Measurements from ENCODE around the gene PDE4D.
A peak's percentile ranks its signal among the peaks of the same experiment; 100 is the strongest.

Gene PDE4D

DNA sequence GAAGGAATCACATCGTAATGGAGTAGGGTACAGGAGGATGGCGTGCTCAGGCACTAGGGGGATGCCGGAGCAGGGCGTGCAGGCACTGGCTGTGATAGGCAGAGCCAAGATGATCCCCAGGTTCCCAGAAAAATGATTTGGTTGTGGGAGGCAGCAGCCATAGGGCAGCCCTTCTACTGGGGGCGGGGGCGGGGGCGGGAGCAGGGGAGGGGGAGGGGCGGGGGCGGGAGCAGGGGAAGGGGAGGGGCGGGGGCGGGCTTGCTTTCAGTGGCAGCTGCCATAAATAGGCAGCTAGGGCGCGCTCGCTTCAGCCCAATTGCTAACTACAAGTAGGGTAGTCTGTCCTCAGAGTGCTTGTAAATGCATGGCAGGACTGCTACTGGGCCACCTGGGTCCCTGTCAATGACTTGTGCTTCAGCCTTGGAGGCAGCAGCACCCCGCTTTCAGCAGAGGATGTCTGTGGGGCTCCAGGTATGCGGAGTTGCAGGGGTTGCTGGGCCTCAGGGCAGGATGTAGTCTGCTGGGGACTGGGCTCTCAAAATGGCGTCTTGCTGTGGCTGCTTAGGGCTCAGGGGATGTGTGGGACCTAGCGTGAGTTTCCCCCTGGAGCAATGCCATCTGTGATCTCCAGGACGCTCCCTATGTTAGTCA, 956.4 kb downstream of the PDE4D start:
- no peak for DNase-seq

DNA sequence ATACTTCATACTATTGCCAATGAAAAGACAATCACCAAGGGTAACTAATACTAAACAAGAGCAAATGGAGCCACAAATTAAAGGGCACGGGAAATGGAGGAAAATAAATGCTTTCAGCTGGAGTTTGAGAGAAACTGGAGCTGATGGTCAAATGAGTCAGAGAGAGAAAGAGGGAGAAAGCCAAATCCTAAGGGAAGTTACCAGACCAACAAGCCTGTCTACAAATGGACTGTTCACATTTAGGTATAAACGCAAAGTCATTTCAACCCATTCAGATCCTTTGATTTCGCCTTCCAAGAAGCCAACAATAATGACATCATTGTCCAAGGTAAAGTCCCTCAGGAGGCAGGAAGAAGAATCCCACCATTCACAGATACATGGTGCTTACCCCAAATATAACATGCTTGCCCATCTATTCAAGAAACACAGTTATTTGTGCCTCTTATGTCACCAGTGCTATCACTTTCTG, 958.9 kb downstream of the PDE4D start:
- DNase-seq: no peak

DNA sequence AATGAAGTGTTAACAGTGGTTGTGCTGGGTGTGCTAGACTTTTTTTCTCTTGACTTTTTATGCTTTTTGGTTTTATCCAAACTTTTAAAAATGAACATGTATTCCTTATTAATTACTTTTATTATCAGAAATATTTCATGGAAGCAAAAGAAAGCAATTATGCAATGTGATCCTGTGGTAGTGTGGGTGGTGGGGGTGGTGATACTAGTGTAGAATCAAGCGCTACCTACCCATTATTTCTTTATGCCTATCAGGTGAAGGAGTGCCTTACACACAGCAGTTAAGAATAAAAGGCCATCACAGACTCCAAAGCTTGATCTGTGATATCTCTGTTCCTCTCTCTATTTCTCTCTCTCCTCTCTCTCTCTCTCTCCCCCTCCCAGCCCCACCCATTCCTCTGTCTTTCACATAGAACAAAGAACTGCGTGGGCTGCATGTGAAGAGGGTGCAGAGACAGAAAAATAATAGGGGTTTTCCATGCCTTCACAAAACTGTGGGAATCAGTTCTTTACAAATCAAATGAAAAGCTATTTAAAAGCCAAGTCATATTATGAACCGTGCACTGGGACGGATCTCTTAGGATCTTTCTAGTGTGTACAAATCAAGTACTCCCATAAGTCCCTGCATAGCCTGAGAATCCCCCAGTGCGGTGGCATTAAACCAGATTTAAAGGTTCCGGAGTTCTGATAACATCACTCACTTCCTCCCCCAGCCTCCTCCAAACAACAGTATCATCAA, 959.5 kb downstream of the PDE4D start:
- peak; percentile 8 for DNase-seq

DNA sequence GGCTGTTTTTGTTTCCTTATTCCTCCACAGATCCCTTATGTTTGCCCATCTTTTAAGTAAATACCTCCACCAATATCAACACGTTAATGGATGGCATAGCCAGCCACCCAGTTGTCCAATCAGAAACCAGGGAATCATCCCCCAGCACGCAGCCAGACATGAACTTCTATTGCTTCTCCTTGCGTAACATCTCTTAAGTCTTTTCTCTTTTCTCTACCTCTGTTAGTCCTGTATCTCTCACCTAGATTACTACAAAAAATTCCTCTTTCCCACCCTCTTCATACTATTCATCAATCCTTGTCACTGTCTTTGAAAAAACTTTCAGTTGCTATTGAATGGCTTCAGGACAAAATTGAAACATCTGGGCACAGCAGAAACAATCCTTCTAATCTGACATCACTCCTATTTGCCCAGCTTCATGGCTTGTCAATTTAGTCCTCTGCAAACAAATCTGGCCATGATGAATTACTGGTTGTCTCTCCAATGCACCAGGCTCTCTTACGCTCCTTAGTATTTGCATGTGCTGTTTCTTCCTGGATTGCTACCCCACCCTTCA, 961.4 kb downstream of the PDE4D start:
- no peak for DNase-seq

DNA sequence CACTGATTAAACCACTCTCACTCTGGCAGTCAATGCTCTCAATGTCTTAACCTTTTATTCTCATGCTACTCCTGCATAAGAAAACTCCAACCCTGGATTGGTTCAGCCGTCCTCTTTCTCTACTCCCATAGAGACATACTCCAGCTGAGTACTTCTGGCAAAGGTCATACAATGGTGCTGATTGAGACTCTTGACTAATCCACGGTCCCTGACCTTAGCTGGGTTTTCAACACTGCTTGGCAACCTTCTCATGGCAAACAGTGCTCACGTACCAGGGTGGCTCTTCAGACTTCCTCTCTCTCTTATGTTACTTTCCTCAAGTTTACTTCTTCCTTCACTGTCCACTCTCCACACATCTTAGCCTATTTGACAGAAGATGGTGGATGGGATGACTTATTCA, 963.0 kb downstream of the PDE4D start:
- no peak for DNase-seq

DNA sequence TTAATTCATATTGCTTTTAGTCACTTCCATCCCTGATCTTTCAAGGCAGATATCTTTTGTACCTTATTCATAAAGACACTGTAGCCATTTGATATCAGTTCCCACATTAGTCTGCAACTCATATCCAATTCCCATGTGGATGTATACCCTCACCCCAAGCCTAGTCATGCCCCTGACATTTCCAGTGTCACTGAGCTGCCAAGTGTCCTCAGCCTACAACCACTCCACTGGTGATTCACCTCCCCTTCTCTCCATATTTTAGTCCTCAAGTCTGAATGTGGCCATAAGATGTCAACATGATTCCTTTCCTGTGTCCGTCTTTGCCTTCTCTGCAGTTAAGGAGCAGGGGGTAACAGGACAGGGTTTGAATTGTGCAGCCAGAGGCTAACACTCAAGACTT, 963.8 kb downstream of the PDE4D start:
- DNase-seq: no peak

DNA sequence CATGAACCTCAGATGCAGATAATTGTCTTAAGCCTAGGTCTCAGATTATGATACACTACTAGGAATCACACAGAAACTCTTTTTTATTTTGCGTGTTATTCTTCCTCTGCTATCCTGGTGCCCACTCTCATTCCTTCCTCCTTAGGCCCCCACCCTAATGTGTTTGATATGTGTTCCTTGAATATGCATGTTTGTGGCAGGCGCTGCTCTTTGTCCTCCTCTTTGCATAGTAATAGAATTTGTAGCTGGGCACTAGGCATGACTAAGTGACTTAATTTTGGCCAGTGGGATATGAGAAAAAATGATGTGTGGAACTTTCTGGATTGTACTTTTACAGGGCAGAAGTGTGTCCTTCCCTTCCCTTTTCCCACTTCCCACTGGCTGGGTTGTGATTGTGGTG, 965.6 kb downstream of the PDE4D start:
- no peak for DNase-seq

DNA sequence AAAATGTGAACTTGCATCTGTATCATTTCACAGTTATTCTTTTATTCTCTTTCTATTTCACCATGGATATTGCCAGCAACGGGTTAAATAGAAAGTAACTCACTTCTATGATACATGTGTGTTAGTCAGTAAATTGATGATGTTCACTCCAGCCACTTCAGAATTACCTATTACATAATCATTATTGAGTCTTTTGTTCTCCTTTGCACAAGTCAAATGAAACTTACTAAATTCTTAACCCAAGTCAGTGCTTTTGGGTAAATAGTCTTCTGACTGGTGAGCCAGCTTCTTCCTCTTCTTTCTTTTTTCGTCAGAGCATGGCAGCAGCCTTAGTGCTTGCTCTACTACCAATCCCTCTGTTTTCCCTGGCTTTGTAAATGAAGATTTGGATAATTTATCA, 966.3 kb downstream of the PDE4D start:
- DNase-seq: no peak

DNA sequence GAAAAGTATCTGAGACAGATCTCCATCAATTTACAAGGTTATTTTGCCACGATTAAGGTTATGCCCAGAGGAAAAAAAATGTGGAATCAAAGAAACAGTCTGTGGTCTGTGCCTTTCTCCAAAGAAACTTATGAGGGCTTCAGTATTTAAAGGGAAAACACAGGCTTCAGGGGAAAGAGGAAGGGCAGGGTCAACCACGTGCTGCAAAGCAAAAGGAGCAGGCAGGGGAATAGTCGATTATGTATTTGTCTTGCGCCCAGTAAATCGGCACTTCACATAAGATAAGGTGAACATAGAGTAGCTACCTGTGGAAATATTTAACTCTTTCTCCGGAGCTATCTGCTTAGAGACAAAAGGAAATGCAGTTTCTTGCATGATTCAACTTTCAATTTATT, 967.0 kb downstream of the PDE4D start:
- no peak for DNase-seq

DNA sequence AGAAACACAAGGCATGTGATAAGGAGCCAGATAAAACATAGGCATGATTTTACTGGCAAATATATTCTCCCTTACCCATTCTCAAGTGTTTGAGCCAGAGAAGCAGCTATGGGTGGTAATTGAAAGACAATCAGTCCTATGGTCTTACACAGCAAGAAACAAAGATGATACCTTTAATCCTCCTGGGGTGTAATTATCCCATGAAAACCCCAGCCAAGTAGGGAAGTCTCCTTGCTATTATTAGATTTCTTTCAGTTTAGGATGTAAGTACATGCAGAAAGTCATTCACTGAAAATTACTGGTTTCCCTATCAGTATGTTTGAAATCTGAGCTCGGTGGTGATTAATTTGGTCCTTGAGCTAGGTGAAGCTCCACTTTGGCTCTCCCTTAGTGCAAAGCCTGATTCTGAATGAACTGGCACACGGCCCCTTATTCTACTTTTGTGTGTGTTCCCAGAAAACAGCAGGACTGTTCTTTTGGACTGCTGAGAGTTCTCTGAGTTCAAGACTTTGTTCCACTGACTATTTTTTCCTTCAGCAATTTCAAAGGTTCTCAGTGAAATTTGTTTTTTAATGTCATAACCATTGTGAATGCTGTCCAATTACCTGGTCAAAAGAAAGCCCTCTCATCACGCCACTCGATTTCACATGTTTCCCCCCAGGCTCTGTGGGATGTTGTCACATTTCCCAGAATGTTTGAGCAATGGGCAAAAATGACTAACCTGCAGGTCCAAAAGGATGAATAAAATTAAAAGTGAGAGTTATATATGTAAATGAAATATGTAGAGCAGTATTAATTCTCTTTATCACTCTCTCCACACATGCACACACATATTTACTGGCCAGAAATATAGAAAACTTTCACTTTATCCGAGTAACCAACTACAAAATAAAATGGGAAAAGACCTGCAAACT, 967.6 kb downstream of the PDE4D start:
- DNase-seq: no peak

DNA sequence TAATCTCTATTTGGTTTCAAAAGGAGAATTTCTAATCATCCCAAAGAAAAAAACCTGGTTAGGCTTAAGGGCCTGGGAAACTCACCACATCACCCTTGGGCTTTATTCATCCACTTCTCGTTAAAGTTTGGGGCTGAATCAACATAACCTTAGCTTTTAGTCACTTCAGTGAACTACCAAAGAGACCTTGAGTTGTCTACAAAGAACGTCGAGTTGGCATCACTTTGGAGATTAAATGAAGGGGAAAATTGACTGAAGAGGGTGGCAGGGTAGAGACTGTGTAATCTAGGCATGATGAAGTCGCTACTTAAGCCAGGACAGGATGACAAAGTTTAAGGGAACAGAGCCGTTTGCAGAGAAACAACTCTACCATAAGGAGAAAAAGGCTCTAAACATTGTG, 969.2 kb downstream of the PDE4D start:
- DNase-seq: no peak

DNA sequence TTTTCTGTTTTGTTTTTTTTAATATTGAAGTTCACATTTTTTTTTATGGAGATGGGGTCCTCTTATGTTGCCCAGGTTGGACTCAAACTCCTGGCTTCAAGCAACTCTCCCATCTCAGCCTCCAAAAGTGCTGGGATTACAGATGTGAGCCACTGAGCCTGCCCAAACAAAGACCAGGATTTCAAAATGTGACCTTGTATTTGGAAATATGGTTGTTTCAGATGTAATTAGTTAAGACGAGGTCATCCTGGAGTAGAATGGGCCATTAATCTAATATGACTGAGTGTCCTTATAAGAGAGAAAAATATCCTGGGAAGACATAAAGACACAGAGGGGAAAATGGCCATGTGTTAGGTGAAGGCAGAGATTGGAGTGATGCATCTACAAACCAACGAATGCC, 970.2 kb downstream of the PDE4D start:
- DNase-seq: no peak

DNA sequence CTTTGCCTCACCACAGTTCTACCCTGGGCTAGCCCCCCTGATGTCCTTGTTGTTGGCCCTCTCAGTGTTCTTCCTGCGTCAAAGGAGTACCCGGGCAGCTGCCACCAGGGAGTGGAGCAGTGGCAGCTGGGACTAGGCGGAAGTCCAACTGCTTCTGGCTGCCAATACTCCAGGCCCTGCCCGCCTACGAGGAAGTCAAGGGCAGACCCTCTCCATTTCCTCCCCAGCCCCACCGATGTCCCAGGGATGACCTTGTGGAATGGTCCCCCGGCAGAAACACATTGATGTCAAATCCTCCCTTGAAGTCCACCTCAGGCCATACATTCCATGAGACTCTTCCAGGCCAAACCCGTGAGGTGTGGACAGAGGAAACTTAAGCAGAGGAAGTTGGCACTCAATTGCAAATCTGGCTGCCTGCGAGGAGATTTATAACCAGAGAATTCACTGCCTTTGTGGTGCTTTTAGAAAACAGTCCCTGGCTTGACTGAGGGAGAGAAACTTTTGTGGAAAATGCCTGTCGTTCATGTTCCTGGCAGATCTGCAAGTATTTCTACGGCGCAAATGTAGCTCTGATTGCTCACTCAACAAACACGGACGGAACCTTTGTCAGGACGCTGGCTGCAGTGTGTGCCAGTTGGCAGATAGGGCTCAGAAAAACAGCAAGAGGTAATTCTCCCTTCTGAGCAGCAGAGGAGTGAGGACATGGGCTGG, 970.9 kb downstream of the PDE4D start:
- DNase-seq: no peak

DNA sequence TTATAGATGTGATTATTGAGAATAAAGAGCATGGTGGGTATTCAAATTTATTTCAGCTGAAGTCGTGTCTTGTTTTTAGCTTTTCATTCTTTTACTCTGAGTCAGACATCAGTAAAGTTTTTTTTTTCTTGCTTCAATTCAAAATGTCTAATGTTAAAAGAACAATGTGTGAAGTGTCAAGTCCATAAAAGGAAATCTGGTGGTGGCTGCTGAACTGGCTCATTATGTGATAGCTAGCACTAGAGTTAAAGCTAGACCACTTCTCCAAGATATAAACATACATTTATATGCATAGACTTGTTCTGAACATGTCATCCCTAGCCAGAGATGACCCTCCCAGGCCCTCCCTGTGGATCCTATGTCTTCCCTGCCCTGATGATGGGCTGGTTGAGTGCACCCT, 972.4 kb downstream of the PDE4D start:
- no peak for DNase-seq

DNA sequence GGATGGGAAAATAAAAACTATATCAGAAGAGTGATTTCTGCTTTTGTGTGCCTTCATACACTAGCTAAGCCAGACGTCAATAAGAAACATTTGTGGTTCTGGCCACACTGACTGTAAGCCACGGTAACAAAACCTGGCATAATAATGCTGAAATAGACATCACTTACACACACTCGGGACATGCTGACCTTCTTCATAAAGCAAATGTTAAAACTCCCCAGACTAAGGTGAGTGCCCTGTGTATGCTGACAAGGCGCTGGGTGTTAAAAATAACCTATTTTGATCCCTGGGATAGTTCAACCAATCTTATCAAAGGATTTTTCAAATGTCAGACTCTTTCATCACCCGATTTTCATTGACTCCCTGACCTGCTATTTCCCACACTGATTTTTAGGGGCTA, 973.7 kb downstream of the PDE4D start:
- DNase-seq: no peak

Data from T-helper 9 cell (primary cell).